Measurements from ENCODE around the gene ABHD1. TPM values are rescaled to one million over a fixed set of nuclear protein-coding genes. Genes with fewer than 3 reads are reported as not detected.

The ABHD1 gene
- total and polyA plus RNA-seq, 4 donors, result 0.08 to 0.74 (median 0.14) TPM

- H3K36me3 ChIP-seq (ENCODE audit: control insufficient read depth in 4 of 4, insufficient read depth in 4 of 4, low read length in 4 of 4), result no peaks in the 10 kb centered on the region
- DNase-seq (no peak), ATAC-seq (ENCODE audit: insufficient read depth, low FRiP score) (no peak)
- no peak overlapping the region for H3K4me3 ChIP-seq
- H3K27me3 ChIP-seq (ENCODE audit: control insufficient read depth in 3 of 3, insufficient read depth in 3 of 3, low read length in 2 of 3), result no peaks in the 10 kb centered on the region
- TF ChIP-seq CTCF (IDR thresholded peaks at IDR 0.05; ENCODE audit: control extremely low read depth, extremely low read depth), result no peak
- H3K4me1 ChIP-seq (ENCODE audit: control insufficient read depth in 5 of 5, insufficient read depth in 5 of 5, low read length in 5 of 5), result no peaks in the 10 kb centered on the region
- H3K9me3 ChIP-seq (ENCODE audit: control insufficient read depth in 4 of 4, insufficient read depth in 3 of 4, low read length in 3 of 4), result no peaks in the 10 kb centered on the region
- no peak overlapping the region for H3K9ac ChIP-seq (ENCODE audit: insufficient read depth in 1 of 2, low read length in 2 of 2)
- 78 to 80% methylated on average over 2 of the region's 2 CpGs for WGBS, 2 donors
- H3K27ac ChIP-seq (ENCODE audit: low read depth in 1 of 2, low read length in 1 of 2), result no peak overlapping the region
These were observed 29.3 kb downstream of the ABHD1 start for GRCh38 chr2:27152796-27153464.

DNA sequence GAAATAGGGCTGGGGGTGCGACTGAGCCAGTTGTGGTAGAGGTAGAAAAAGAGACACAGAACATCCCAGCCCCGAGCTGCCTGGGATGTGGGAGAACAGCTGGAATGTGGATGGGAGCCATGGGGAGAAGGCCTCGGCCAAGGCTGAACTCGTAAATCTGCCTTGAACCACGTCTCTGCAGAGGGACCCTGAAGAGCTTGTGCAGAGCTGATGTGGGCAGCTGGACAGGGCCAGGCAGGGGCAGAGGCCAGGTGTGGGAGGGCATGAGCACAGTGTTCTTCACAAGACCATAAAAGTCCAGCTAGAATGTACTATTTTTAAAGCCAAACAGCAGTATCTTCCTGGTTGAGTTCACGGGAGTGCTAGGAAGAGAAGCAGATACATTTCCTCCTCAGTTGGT is 30.9 kb downstream of the ABHD1 start:
- peak in 1 of 3 donors; percentile 4 for DNase-seq
- Histone ChIP-seq H3K27ac (ENCODE audit: low read depth in 1 of 2, low read length in 1 of 2) (no peak overlapping the region), H3K9me3 (ENCODE audit: control insufficient read depth in 4 of 4, insufficient read depth in 3 of 4, low read length in 3 of 4) (no peaks in the 10 kb centered on the region), H3K4me3 (no peak overlapping the region), H3K9ac (ENCODE audit: insufficient read depth in 1 of 2, low read length in 2 of 2) (no peak overlapping the region), H3K27me3 (ENCODE audit: control insufficient read depth in 3 of 3, insufficient read depth in 3 of 3, low read length in 2 of 3) (no peaks in the 10 kb centered on the region), H3K4me1 (ENCODE audit: control insufficient read depth in 5 of 5, insufficient read depth in 5 of 5, low read length in 5 of 5) (no peaks in the 10 kb centered on the region), H3K36me3 (ENCODE audit: control insufficient read depth in 4 of 4, insufficient read depth in 4 of 4, low read length in 4 of 4) (no peaks in the 10 kb centered on the region)
- TF ChIP-seq CTCF (IDR thresholded peaks at IDR 0.05; ENCODE audit: control extremely low read depth, extremely low read depth), result no peak
- WGBS, 2 donors, result 78 to 85% methylated on average over 6 of the region's 6 CpGs
- ATAC-seq (ENCODE audit: insufficient read depth, low FRiP score), result no peak

GRCh38 chr2:27155069-27155520 is 31.5 kb downstream of the ABHD1 start:
- Histone ChIP-seq H3K4me3 (no peak overlapping the region), H3K9ac (ENCODE audit: insufficient read depth in 1 of 2, low read length in 2 of 2) (no peak overlapping the region), H3K9me3 (ENCODE audit: control insufficient read depth in 4 of 4, insufficient read depth in 3 of 4, low read length in 3 of 4) (no peaks in the 10 kb centered on the region), H3K27ac (ENCODE audit: low read depth in 1 of 2, low read length in 1 of 2) (no peak overlapping the region), H3K36me3 (ENCODE audit: control insufficient read depth in 4 of 4, insufficient read depth in 4 of 4, low read length in 4 of 4) (no peaks in the 10 kb centered on the region), H3K4me1 (ENCODE audit: control insufficient read depth in 5 of 5, insufficient read depth in 5 of 5, low read length in 5 of 5) (no peaks in the 10 kb centered on the region), H3K27me3 (ENCODE audit: control insufficient read depth in 3 of 3, insufficient read depth in 3 of 3, low read length in 2 of 3) (no peaks in the 10 kb centered on the region)
- TF ChIP-seq CTCF (IDR thresholded peaks at IDR 0.05; ENCODE audit: control extremely low read depth, extremely low read depth), result no peak
- WGBS, 2 donors, result 80 to 88% methylated on average over 9 of the region's 9 CpGs
- DNase-seq (no peak), ATAC-seq (ENCODE audit: insufficient read depth, low FRiP score) (no peak)

DNA sequence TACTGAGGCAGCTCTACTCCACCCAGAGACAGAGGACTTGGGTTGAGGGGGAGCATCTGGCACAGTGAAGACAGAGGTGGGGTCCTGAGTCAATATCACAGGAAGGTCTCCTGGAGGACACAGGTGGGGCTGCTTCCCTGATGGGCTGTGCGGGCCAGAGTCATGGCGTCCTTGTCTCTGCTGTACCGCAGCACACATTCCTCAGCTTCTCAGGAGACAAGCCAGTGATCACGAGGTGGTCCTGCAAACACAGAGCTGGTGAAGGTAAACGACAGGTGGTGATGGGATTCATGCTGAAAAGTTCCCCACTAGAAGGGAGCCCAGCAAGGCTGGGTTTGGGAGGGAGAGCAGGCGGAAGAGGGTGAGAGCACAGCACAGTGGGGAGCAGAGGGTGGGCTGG is 34.9 kb downstream of the ABHD1 start:
- WGBS, 2 donors, result 63 to 83% methylated on average over 6 of the region's 6 CpGs
- Histone ChIP-seq H3K4me1 (ENCODE audit: control insufficient read depth in 5 of 5, insufficient read depth in 5 of 5, low read length in 5 of 5) (no peaks in the 10 kb centered on the region), H3K27ac (ENCODE audit: low read depth in 1 of 2, low read length in 1 of 2) (no peak overlapping the region), H3K4me3 (no peak overlapping the region), H3K36me3 (ENCODE audit: control insufficient read depth in 4 of 4, insufficient read depth in 4 of 4, low read length in 4 of 4) (no peaks in the 10 kb centered on the region), H3K9me3 (ENCODE audit: control insufficient read depth in 4 of 4, insufficient read depth in 3 of 4, low read length in 3 of 4) (no peaks in the 10 kb centered on the region), H3K9ac (ENCODE audit: insufficient read depth in 1 of 2, low read length in 2 of 2) (no peak overlapping the region), H3K27me3 (ENCODE audit: control insufficient read depth in 3 of 3, insufficient read depth in 3 of 3, low read length in 2 of 3) (no peaks in the 10 kb centered on the region)
- DNase-seq, result no peak
- no peak for TF ChIP-seq CTCF (IDR thresholded peaks at IDR 0.05; ENCODE audit: control extremely low read depth, extremely low read depth)
- ATAC-seq (ENCODE audit: insufficient read depth, low FRiP score), result no peak
